B cell (primary cell): ENCODE data around the gene IL22RA2. TPM values are rescaled to one million over a fixed set of nuclear protein-coding genes. Genes with fewer than 3 reads are reported as not detected.

ENCODE experiments used
- ATAC-seq: fragments of 200-7000 bp; cut with Tn5 transposase; one replicate; pipeline ENCODE4 v1.10.0; 2021; ENCODE audit warnings: low read depth, mild to moderate bottlenecking, moderate number of reproducible peaks, moderate library complexity
- CTCF ChIA-PET: fragments of 350-600 bp; sonication (Branson Sonifier 250); formaldehyde crosslinking; loops from one replicate; lab custom pipeline; 2021; ENCODE audit warnings: antibody characterized with exemption, inconsistent platforms; lab: Charles Lee
- POLR2A ChIA-PET: fragments of 350-600 bp; sonication (Branson Sonifier 250); formaldehyde crosslinking; loops from one replicate; lab custom pipeline; 2021; ENCODE audit warnings: antibody characterized with exemption; lab: Charles Lee
- DNase-seq: peaks from one replicate; pipeline ENCODE4 v3.0.0; 2013
- H2AFZ ChIP-seq: 2 replicates; pipeline ENCODE4 v1.6.1; 2012; ENCODE audit warnings: mild to moderate bottlenecking, low read depth, low read length; ENCODE audit not compliant: insufficient read depth, poor library complexity, severe bottlenecking
- H3K27ac ChIP-seq, 2 donors: 1 replicate in 1 of 2; 2 replicates in 1 of 2; pipeline ENCODE4 v1.5.1; 2012 to 2013; ENCODE audit warnings: low read length in 2 of 2, mild to moderate bottlenecking in 2 of 2, moderate library complexity in 1 of 2
- H3K27me3 ChIP-seq, 4 experiments: fragments of 200-600 bp in 1 of 4; sonication (generic) in 1 of 4; replicated peaks in 1 of 4; 1 replicate in 2 of 4; 2 replicates in 2 of 4; pipeline versions ENCODE4 v1.6.1 to v1.7.0; 2013 to 2016; ENCODE audit warnings: low read length in 3 of 4, mild to moderate bottlenecking in 2 of 4, mixed read lengths in 1 of 4, moderate library complexity in 1 of 4; ENCODE audit not compliant: insufficient read depth in 4 of 4, control insufficient read depth in 3 of 4; ENCODE audit errors: control extremely low read depth in 1 of 4
- H3K36me3 ChIP-seq, 2 experiments: replicated peaks in 1 of 2; 1 replicate in 1 of 2; 2 replicates in 1 of 2; pipeline versions ENCODE4 v1.6.1 to v1.7.1; 2013; ENCODE audit warnings: low read length in 1 of 2; ENCODE audit not compliant: insufficient read depth in 2 of 2, control insufficient read depth in 1 of 2; ENCODE audit errors: control extremely low read depth in 1 of 2, extremely low read depth in 1 of 2
- H3K4me1 ChIP-seq, 2 donors: fragments of 200-600 bp in 1 of 2; sonication (generic) in 1 of 2; 1 replicate in 1 of 2; 2 replicates in 1 of 2; pipeline versions ENCODE4 v1.5.1 to v1.6.1; 2013 to 2017; ENCODE audit warnings: low read length in 2 of 2; ENCODE audit not compliant: control insufficient read depth in 2 of 2, insufficient read depth in 2 of 2
- H3K4me2 ChIP-seq: replicated peaks from 2 replicates; pipeline ENCODE3; 2012; ENCODE audit warnings: mild to moderate bottlenecking, low read depth, low read length; ENCODE audit not compliant: poor library complexity, severe bottlenecking
- H3K4me3 ChIP-seq, 5 experiments: fragments of 200-600 bp in 1 of 5; sonication (generic) in 1 of 5; 1 replicate in 3 of 5; 2 replicates in 2 of 5; pipeline versions ENCODE4 v1.5.1 to v1.7.0; 2011 to 2016; ENCODE audit warnings: low read length in 4 of 5, mild to moderate bottlenecking in 4 of 5, low read depth in 2 of 5, control low read depth in 1 of 5, moderate library complexity in 1 of 5; ENCODE audit not compliant: insufficient read depth in 1 of 5; ENCODE audit errors: control extremely low read depth in 1 of 5, extremely low read depth in 1 of 5
- H3K79me2 ChIP-seq: fragments of 200-600 bp; sonication (generic); one replicate; pipeline ENCODE4 v1.6.0; 2016; ENCODE audit warnings: low read length; ENCODE audit not compliant: control insufficient read depth, insufficient read depth
- H3K9ac ChIP-seq: fragments of 200-600 bp; sonication (generic); 2 replicates; pipeline ENCODE4 v1.6.1; 2017; ENCODE audit warnings: mild to moderate bottlenecking, low read length, moderate library complexity
- H3K9me3 ChIP-seq, 3 donors: one replicate each; pipeline versions ENCODE4 v1.6.1 to v1.7.1; 2013; ENCODE audit warnings: low read length in 2 of 3; ENCODE audit not compliant: control insufficient read depth in 2 of 3, insufficient read depth in 1 of 3; ENCODE audit errors: control extremely low read depth in 1 of 3
- H4K20me1 ChIP-seq: 2 replicates; pipeline ENCODE4 v1.6.0; 2012; ENCODE audit warnings: mild to moderate bottlenecking, low read length; ENCODE audit not compliant: insufficient read depth, control insufficient read depth, poor library complexity, severe bottlenecking
- H3K27ac Mint-ChIP-seq: one replicate; pipeline ENCODE4 v1.8.0; 2021; ENCODE audit warnings: mixed read lengths
- H3K27me3 Mint-ChIP-seq: one replicate; pipeline ENCODE4 v1.8.0; 2021; ENCODE audit warnings: mixed read lengths
- H3K4me1 Mint-ChIP-seq: one replicate; pipeline ENCODE4 v1.8.0; 2021; ENCODE audit warnings: mixed read lengths
- H3K4me3 Mint-ChIP-seq: one replicate; pipeline ENCODE4 v1.8.0; 2021; ENCODE audit warnings: mixed read lengths
- H3K9me3 Mint-ChIP-seq: one replicate; pipeline ENCODE4 v1.8.0; 2022; ENCODE audit warnings: mixed read lengths; ENCODE audit not compliant: insufficient read depth
- CTCF ChIP-seq: fragments of 200-600 bp; IDR thresholded peaks from one replicate; pipeline ENCODE4 v1.8.0; 2022; ENCODE audit warnings: antibody characterized with exemption, mild to moderate bottlenecking
- EZH2 ChIP-seq: IDR thresholded peaks from 2 replicates; pipeline ENCODE4 v1.6.1; 2012; ENCODE audit warnings: borderline replicate concordance, low read depth, mild to moderate bottlenecking, moderate library complexity, low read length; ENCODE audit not compliant: insufficient read depth, poor library complexity, severe bottlenecking
- WGBS: methylation state at CpG from one replicate; pipeline ENCODE4 v1.1.5; 2013; ENCODE audit warnings: missing lambda C conversion rate; ENCODE audit not compliant: insufficient coverage; 5-methylcytosine and 5-hydroxymethylcytosine counted together
- intact Hi-C: fragments of 100-400 bp; cut with micrococcal nuclease; formaldehyde crosslinking; loops from one replicate; pipeline ENCODE4 v1.10.0; 2022
- polyA plus RNA-seq: library from polyadenylated mRNA; depleted of rRNA; stranded (reverse); fragments of >200 nt; gene quantifications from 2 replicates; pipeline ENCODE4 v1.2.3, GENCODE V29; 2012
- total RNA-seq, 2 donors: library from RNA; stranded (reverse); fragments of 120-200 nt in 1 of 2; gene quantifications; 1 replicate in 1 of 2; 2 replicates in 1 of 2; pipeline versions ENCODE4 v1.2.3 to v1.2.4, GENCODE V29; 2013 to 2022

IL22RA2 gene
- total and polyA plus RNA-seq, 2 donors (not counting 1 experiment from before 2014, with no cell fraction given): not detected

GRCh38 chr6:137181891-137182653 lies 8.6 kb upstream of the IL22RA2 start:
- ATAC-seq: no peak
- ChIA-PET POLR2A (no interaction called here), CTCF (interaction anchor here (1.4 kb wide), 1 partner anchor 88 kb away, joined by 8 read pairs; no protein-coding TSS in a partner anchor)
- TF ChIP-seq CTCF (no peak), EZH2 (no peak)
- Histone ChIP-seq H3K4me2 (no peak overlapping the region), H2AFZ (no peak overlapping the region), H3K4me3 (no peak overlapping the region), H3K79me2 (no peaks in the 10 kb centered on the region), H3K9me3 (peaks cover 2 to 53% (median 36%) of the 10 kb centered on the region in 3 donors), H3K27ac (no peak overlapping the region), H3K27me3 (no peaks in the 10 kb centered on the region), H4K20me1 (no peaks in the 10 kb centered on the region), H3K9ac (no peak overlapping the region), H3K36me3 (no peaks in the 10 kb centered on the region), H3K4me1 (peaks cover 5 to 13% of the 10 kb centered on the region in 2 donors)
- Mint-ChIP-seq H3K27ac (no peak overlapping the region), H3K4me3 (no peak overlapping the region), H3K27me3 (no peaks in the 10 kb centered on the region), H3K9me3 (peaks cover 16% of the 10 kb centered on the region), H3K4me1 (peaks cover 13% of the 10 kb centered on the region)
- no peak for DNase-seq
- no CpG with 5 or more reads among the region's 3 CpGs for WGBS
- intact Hi-C loops: no loop called here

- no peaks in the 10 kb centered on the region for H3K36me3 ChIP-seq
- DNase-seq (no peak), ATAC-seq (no peak)
- WGBS: no CpG with 5 or more reads among the region's 1 CpG
- peak overlapping the region in 1 of 2 donors; percentile 21 for H3K27ac ChIP-seq
- H3K9me3 Mint-ChIP-seq: peaks cover 10% of the 10 kb centered on the region
- no peaks in the 10 kb centered on the region for H3K27me3 ChIP-seq
- no peak overlapping the region for H3K9ac ChIP-seq
- H2AFZ ChIP-seq: no peak overlapping the region
- CTCF ChIA-PET: interaction anchor here (1.9 kb wide), 1 partner anchor 83 kb away, joined by 9 read pairs; no protein-coding TSS in a partner anchor
- no peak overlapping the region for H3K4me3 Mint-ChIP-seq
- no peak overlapping the region for H3K4me3 ChIP-seq
- peaks cover 34 to 39% of the 10 kb centered on the region in 2 donors for H3K4me1 ChIP-seq
- H4K20me1 ChIP-seq: no peaks in the 10 kb centered on the region
- no peak for TF ChIP-seq CTCF
- no peak for TF ChIP-seq EZH2
- intact Hi-C loops: no loop called here
- H3K27me3 Mint-ChIP-seq: no peaks in the 10 kb centered on the region
- H3K4me1 Mint-ChIP-seq: peaks cover 46% of the 10 kb centered on the region
- POLR2A ChIA-PET: no interaction called here
- H3K4me2 ChIP-seq: no peak overlapping the region
- no peak overlapping the region for H3K27ac Mint-ChIP-seq
- H3K79me2 ChIP-seq: no peaks in the 10 kb centered on the region
- H3K9me3 ChIP-seq: peaks cover 5 to 22% (median 19%) of the 10 kb centered on the region in 3 donors
Observed at GRCh38 chr6:137177611-137178010, 4.2 kb upstream of the IL22RA2 start.
